GM23338 (cell line): ENCODE results near the gene AGPAT3. TPM values are rescaled to one million over a fixed set of nuclear protein-coding genes. Genes with fewer than 3 reads are reported as not detected.

ENCODE experiments used
- ATAC-seq: fragments of 200-7000 bp; cut with Tn5 transposase; 3 replicates; pipeline ENCODE4 v1.9.1; 2020
- DNase-seq: peaks from one replicate; pipeline ENCODE4 v3.0.0-alpha.2; 2015; ENCODE audit warnings: low spot score
- H2AFZ ChIP-seq: fragments of 200-600 bp; sonication (generic); 2 replicates; pipeline ENCODE4 v1.8.0; 2016; ENCODE audit warnings: antibody characterized with exemption, mild to moderate bottlenecking, moderate library complexity
- H3F3A ChIP-seq: fragments of 200-600 bp; sonication (generic); replicated peaks from 2 replicates; pipeline ENCODE4 v1.8.0; 2017; ENCODE audit warnings: antibody characterized with exemption, mixed run types, low read depth
- H3K27ac ChIP-seq: fragments of 200-600 bp; sonication (generic); 2 replicates; pipeline ENCODE4 v1.6.1; 2016; ENCODE audit warnings: low read depth
- H3K27me3 ChIP-seq: fragments of 200-600 bp; sonication (generic); 2 replicates; pipeline ENCODE4 v1.8.0; 2016; ENCODE audit warnings: mild to moderate bottlenecking, mixed run types, moderate library complexity; ENCODE audit not compliant: insufficient read depth
- H3K36me3 ChIP-seq: fragments of 200-600 bp; sonication (generic); 2 replicates; pipeline ENCODE4 v1.8.0; 2016; ENCODE audit warnings: mild to moderate bottlenecking; ENCODE audit not compliant: insufficient read depth
- H3K4me1 ChIP-seq: fragments of 200-600 bp; sonication (generic); 2 replicates; pipeline ENCODE4 v1.8.0; 2016; ENCODE audit warnings: mild to moderate bottlenecking, moderate library complexity; ENCODE audit not compliant: insufficient read depth
- H3K4me2 ChIP-seq: fragments of 200-600 bp; sonication (generic); 2 replicates; pipeline ENCODE4 v1.7.1; 2017; ENCODE audit warnings: mixed run types
- H3K4me3 ChIP-seq: fragments of 200-600 bp; sonication (generic); 2 replicates; pipeline ENCODE4 v1.6.1; 2016; ENCODE audit warnings: mixed run types
- H3K79me2 ChIP-seq: fragments of 200-600 bp; sonication (generic); replicated peaks from 2 replicates; pipeline ENCODE4 v1.8.0; 2017; ENCODE audit warnings: mild to moderate bottlenecking; ENCODE audit not compliant: insufficient read depth
- H3K9me2 ChIP-seq: fragments of 200-600 bp; sonication (generic); 2 replicates; pipeline ENCODE4 v1.8.0; 2017; ENCODE audit not compliant: insufficient read depth
- H4K20me1 ChIP-seq: fragments of 200-600 bp; sonication (generic); replicated peaks from 2 replicates; pipeline ENCODE4 v1.8.0; 2017; ENCODE audit warnings: mild to moderate bottlenecking; ENCODE audit not compliant: insufficient read depth
- H3K27ac Mint-ChIP-seq: 2 replicates; pipeline ENCODE4 v1.8.0; 2020; ENCODE audit warnings: inconsistent platforms, mild to moderate bottlenecking, moderate library complexity, mixed read lengths
- H3K27me3 Mint-ChIP-seq: 3 replicates; pipeline ENCODE4 v1.8.0; 2022; ENCODE audit warnings: low read depth, mild to moderate bottlenecking, moderate library complexity, mixed read lengths, inconsistent platforms; ENCODE audit not compliant: insufficient read depth, poor library complexity
- H3K36me3 Mint-ChIP-seq: 3 replicates; pipeline ENCODE4 v1.8.0; 2021; ENCODE audit warnings: low read depth, mild to moderate bottlenecking, inconsistent platforms, moderate library complexity, mixed read lengths
- H3K4me1 Mint-ChIP-seq: 3 replicates; pipeline ENCODE4 v1.8.0; 2020; ENCODE audit warnings: mild to moderate bottlenecking, inconsistent platforms, mixed read lengths
- H3K4me3 Mint-ChIP-seq: 3 replicates; pipeline ENCODE4 v1.8.0; 2021; ENCODE audit warnings: moderate library complexity, mild to moderate bottlenecking, inconsistent platforms, mixed read lengths
- H3K9me3 Mint-ChIP-seq: 3 replicates; pipeline ENCODE4 v1.8.0; 2020; ENCODE audit warnings: moderate library complexity, mild to moderate bottlenecking, inconsistent platforms, mixed read lengths
- EZH2 ChIP-seq: fragments of 200-600 bp; sonication (generic); IDR thresholded peaks from one replicate; pipeline ENCODE4 v1.8.0; 2017; ENCODE audit warnings: antibody characterized with exemption, mild to moderate bottlenecking, low read depth; ENCODE audit not compliant: unreplicated experiment
- EZH2phosphoT487 ChIP-seq: fragments of 200-600 bp; sonication (generic); IDR thresholded peaks from one replicate; pipeline ENCODE4 v1.8.1; 2018; ENCODE audit warnings: antibody characterized with exemption; ENCODE audit not compliant: unreplicated experiment
- JUNB ChIP-seq: IDR thresholded peaks from one replicate; pipeline ENCODE4 v1.6.1; 2016; ENCODE audit warnings: antibody characterized with exemption; ENCODE audit not compliant: unreplicated experiment
- POLR2AphosphoS5 ChIP-seq: IDR thresholded peaks from 2 replicates; pipeline ENCODE4 v1.6.1; 2016; ENCODE audit warnings: antibody characterized with exemption, low read depth
- STAT1 ChIP-seq: IDR thresholded peaks from one replicate; pipeline ENCODE4 v1.6.1; 2016; ENCODE audit warnings: antibody characterized with exemption; ENCODE audit not compliant: unreplicated experiment
- ZNF114 ChIP-seq: fragments of 250-450 bp; sonication (Bioruptor Pico); IDR thresholded peaks from 2 replicates; pipeline ENCODE4 v1.5.0; 2020; ENCODE audit warnings: mild to moderate bottlenecking, moderate library complexity
- ZNF331 ChIP-seq: fragments of 250-450 bp; sonication (Bioruptor Pico); IDR thresholded peaks from 2 replicates; pipeline ENCODE4 v1.5.0; 2020; ENCODE audit warnings: low read depth, mild to moderate bottlenecking, moderate library complexity
- polyA plus RNA-seq: library from polyadenylated mRNA; unstranded; fragments of >200 nt; fragmentation: Nextera tagmentation; extraction: Ambion mirVana; gene quantifications from 2 replicates; pipeline ENCODE4 v1.2.1, GENCODE V29; 2016
- total RNA-seq: library from RNA; depleted of rRNA; stranded (reverse); fragments of >200 nt; shearing (Covaris generic); gene quantifications from 2 replicates; pipeline ENCODE4 v1.2.3, GENCODE V29; 2014
- TF ChIP-seq, protein P1 (sequence below): fragments of 250-450 bp; sonication (Bioruptor Pico); IDR thresholded peaks from 2 replicates; pipeline ENCODE4 v1.5.0; 2020; ENCODE audit warnings: mild to moderate bottlenecking, moderate library complexity
- TF ChIP-seq, protein P2 (sequence below): IDR thresholded peaks from 2 replicates; pipeline ENCODE4 v1.6.1; 2016; ENCODE audit warnings: antibody characterized with exemption
- TF ChIP-seq, protein P3 (sequence below), 2 experiments: fragments of 200-600 bp in 1 of 2; sonication (generic) in 1 of 2; conservative IDR thresholded peaks; 2 replicates each; pipeline versions ENCODE4 v1.5.1 to v1.6.1; 2016 to 2017; ENCODE audit warnings: antibody characterized with exemption in 2 of 2, low read depth in 2 of 2, mild to moderate bottlenecking in 2 of 2, moderate library complexity in 1 of 2

AGPAT3 gene
- total and polyA plus RNA-seq, 2 experiments from 2014 or later: 2.1 to 6.1 TPM

DNA sequence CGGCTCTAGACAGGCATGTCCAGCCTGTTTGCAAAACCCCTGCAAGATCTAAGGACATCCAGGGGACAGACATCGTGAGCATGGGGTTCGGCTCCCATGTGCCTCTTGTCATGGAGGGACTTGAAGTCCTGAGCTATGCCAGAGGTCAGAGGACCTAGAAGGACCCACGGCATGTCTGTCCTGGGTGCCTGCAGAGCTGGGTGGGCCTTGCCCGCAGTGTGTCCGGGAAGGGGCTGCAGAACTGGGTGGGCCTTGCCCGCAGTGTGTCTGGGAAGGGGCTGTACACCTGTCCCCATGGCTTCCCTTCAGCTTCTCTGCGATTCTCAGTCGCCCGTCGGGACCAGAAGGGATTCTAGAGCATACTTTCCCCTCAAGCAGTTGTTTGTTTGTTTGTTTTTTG lies 127.1 kb downstream of the AGPAT3 start:
- DNase-seq: no peak

More for the DNA sequence above, 127.1 kb downstream of the AGPAT3 start:
- Histone ChIP-seq H3K27me3 (no peaks in the 10 kb centered on the region), H4K20me1 (no peaks in the 10 kb centered on the region), H3K4me1 (no peaks in the 10 kb centered on the region), H3K4me2 (no peak overlapping the region), H3K27ac (no peak overlapping the region), H3K9me2 (no peaks in the 10 kb centered on the region), H3F3A (no peaks in the 10 kb centered on the region), H3K4me3 (no peak overlapping the region), H3K36me3 (no peaks in the 10 kb centered on the region), H3K79me2 (no peaks in the 10 kb centered on the region), H2AFZ (no peak overlapping the region)
- Mint-ChIP-seq H3K36me3 (no peaks in the 10 kb centered on the region), H3K27me3 (peaks cover 1% of the 10 kb centered on the region), H3K9me3 (no peaks in the 10 kb centered on the region), H3K4me3 (no peak overlapping the region), H3K4me1 (no peaks in the 10 kb centered on the region), H3K27ac (no peak overlapping the region)
- no peak for ATAC-seq
- no peak for TF ChIP-seq ZNF114
- TF ChIP-seq STAT1: no peak
- TF ChIP-seq POLR2AphosphoS5: no peak
- TF ChIP-seq, protein P1, sequence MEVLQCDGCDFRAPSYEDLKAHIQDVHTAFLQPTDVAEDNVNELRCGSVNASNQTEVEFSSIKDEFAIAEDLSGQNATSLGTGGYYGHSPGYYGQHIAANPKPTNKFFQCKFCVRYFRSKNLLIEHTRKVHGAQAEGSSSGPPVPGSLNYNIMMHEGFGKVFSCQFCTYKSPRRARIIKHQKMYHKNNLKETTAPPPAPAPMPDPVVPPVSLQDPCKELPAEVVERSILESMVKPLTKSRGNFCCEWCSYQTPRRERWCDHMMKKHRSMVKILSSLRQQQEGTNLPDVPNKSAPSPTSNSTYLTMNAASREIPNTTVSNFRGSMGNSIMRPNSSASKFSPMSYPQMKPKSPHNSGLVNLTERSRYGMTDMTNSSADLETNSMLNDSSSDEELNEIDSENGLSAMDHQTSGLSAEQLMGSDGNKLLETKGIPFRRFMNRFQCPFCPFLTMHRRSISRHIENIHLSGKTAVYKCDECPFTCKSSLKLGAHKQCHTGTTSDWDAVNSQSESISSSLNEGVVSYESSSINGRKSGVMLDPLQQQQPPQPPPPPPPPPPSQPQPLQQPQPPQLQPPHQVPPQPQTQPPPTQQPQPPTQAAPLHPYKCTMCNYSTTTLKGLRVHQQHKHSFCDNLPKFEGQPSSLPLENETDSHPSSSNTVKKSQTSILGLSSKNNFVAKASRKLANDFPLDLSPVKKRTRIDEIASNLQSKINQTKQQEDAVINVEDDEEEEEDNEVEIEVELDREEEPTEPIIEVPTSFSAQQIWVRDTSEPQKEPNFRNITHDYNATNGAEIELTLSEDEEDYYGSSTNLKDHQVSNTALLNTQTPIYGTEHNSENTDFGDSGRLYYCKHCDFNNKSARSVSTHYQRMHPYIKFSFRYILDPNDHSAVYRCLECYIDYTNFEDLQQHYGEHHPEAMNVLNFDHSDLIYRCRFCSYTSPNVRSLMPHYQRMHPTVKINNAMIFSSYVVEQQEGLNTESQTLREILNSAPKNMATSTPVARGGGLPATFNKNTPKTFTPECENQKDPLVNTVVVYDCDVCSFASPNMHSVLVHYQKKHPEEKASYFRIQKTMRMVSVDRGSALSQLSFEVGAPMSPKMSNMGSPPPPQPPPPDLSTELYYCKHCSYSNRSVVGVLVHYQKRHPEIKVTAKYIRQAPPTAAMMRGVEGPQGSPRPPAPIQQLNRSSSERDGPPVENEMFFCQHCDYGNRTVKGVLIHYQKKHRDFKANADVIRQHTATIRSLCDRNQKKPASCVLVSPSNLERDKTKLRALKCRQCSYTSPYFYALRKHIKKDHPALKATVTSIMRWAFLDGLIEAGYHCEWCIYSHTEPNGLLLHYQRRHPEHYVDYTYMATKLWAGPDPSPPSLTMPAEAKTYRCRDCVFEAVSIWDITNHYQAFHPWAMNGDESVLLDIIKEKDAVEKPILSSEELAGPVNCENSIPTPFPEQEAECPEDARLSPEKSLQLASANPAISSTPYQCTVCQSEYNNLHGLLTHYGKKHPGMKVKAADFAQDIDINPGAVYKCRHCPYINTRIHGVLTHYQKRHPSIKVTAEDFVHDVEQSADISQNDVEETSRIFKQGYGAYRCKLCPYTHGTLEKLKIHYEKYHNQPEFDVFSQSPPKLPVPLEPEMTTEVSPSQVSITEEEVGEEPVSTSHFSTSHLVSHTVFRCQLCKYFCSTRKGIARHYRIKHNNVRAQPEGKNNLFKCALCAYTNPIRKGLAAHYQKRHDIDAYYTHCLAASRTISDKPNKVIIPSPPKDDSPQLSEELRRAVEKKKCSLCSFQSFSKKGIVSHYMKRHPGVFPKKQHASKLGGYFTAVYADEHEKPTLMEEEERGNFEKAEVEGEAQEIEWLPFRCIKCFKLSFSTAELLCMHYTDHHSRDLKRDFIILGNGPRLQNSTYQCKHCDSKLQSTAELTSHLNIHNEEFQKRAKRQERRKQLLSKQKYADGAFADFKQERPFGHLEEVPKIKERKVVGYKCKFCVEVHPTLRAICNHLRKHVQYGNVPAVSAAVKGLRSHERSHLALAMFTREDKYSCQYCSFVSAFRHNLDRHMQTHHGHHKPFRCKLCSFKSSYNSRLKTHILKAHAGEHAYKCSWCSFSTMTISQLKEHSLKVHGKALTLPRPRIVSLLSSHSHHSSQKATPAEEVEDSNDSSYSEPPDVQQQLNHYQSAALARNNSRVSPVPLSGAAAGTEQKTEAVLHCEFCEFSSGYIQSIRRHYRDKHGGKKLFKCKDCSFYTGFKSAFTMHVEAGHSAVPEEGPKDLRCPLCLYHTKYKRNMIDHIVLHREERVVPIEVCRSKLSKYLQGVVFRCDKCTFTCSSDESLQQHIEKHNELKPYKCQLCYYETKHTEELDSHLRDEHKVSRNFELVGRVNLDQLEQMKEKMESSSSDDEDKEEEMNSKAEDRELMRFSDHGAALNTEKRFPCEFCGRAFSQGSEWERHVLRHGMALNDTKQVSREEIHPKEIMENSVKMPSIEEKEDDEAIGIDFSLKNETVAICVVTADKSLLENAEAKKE: no peak
- TF ChIP-seq, protein P2, sequence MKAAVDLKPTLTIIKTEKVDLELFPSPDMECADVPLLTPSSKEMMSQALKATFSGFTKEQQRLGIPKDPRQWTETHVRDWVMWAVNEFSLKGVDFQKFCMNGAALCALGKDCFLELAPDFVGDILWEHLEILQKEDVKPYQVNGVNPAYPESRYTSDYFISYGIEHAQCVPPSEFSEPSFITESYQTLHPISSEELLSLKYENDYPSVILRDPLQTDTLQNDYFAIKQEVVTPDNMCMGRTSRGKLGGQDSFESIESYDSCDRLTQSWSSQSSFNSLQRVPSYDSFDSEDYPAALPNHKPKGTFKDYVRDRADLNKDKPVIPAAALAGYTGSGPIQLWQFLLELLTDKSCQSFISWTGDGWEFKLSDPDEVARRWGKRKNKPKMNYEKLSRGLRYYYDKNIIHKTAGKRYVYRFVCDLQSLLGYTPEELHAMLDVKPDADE: no peak
- TF ChIP-seq EZH2: no peak
- TF ChIP-seq, protein P3, sequence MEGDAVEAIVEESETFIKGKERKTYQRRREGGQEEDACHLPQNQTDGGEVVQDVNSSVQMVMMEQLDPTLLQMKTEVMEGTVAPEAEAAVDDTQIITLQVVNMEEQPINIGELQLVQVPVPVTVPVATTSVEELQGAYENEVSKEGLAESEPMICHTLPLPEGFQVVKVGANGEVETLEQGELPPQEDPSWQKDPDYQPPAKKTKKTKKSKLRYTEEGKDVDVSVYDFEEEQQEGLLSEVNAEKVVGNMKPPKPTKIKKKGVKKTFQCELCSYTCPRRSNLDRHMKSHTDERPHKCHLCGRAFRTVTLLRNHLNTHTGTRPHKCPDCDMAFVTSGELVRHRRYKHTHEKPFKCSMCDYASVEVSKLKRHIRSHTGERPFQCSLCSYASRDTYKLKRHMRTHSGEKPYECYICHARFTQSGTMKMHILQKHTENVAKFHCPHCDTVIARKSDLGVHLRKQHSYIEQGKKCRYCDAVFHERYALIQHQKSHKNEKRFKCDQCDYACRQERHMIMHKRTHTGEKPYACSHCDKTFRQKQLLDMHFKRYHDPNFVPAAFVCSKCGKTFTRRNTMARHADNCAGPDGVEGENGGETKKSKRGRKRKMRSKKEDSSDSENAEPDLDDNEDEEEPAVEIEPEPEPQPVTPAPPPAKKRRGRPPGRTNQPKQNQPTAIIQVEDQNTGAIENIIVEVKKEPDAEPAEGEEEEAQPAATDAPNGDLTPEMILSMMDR (conservative IDR thresholded peaks at IDR 0.05; ENCODE audit: low read depth in 2 of 2): no peak
- no peak for TF ChIP-seq EZH2phosphoT487
- no peak for TF ChIP-seq JUNB
- no peak for TF ChIP-seq ZNF331 (CRISPR knock-in tag)
